Measurements from ENCODE around the gene MAD2L1.
A peak's percentile ranks its signal among the peaks of the same experiment; 100 is the strongest.
"Not testable (repeated sequence)": the region's sequence is repeated elsewhere in the genome, so short reads cannot be mapped to it uniquely, and the experiment has no call there.

Gene MAD2L1

DNA sequence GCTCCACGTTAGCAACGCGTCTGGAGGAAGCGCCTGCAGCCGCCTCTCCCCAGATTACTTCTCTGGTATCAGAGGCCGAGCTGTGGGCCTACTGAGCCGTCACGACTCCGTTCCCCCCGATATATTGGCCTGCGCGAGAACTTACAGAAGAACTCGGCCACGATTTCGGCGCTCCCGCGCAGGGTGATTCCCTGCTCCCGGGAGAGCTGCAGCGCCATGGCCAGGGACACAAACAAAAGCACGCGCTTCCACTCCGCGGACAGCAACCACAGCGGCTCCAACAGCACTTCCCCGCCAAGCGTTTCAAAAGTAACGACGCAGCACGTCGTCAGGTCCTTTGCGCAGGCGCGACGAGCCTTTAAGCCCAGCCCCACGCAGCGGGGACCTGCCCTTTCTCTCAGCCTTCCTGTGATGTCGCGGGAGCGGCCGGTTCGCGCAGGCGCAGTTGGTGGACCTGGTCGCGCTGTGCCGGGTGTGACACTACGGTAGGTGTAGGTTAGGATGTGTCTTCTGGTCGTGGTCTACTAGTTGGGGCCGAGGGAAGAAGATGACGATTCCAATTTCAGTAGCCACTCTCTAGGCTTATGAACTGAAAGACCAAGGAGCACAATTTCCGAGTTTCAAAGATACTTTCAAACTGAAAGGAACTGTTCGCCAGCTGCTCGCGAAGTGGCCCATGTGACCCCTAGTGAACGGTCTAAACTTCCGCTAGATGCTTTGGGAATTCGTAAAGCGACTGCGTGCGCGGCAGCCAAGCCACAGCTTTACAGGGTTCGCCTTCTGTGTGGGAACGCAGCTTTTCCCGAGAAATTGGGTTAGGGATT is at the start of gene MAD2L1:
Gene MAD2L1 (minus strand): TSS at position 332 of the 824 bp plus-strand sequence. CDS start 114 bp downstream, at position 218.
- peak; percentile 99 for DNase-seq (ENCODE audit: low spot score)

DNA sequence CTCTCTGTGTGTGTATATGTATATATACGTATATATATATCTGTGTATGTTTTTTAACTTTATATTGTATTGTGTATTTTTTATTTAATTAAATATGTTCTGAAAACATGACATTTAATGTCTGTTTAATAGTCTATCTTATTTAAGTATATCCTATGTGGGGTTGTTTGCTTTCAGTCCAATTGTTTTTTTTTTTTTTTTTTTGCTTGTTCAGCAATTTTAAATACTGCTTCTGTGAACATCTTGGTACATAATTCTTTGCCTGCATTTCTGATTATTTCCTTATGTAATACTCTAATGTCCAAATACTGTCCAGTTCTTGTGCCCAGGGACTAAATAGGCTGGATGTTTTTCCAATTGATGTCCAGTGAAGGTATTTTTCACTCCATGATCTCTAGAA is 45.1 kb upstream of the MAD2L1 start:
- DNase-seq (ENCODE audit: low spot score), result no peak

DNA sequence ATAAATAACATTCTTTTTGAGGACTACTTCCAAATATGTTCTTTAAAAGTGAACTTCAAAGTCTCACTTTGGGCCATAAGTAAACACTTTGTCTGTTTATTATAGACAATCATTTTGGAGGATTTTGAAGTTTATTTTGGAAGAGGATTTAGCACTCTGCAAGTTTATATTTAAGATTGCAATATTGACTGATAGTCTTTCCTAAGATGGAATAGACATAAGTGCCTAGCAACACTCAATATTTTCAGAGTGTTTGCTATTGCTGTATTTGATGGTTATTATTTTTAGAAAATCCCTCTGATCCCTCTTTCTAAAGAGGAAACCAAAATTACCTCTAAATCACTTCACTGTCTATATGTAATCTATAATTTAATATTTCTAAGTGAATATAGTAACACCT is 42.8 kb upstream of the MAD2L1 start:
- no peak for DNase-seq (ENCODE audit: low spot score)

DNA sequence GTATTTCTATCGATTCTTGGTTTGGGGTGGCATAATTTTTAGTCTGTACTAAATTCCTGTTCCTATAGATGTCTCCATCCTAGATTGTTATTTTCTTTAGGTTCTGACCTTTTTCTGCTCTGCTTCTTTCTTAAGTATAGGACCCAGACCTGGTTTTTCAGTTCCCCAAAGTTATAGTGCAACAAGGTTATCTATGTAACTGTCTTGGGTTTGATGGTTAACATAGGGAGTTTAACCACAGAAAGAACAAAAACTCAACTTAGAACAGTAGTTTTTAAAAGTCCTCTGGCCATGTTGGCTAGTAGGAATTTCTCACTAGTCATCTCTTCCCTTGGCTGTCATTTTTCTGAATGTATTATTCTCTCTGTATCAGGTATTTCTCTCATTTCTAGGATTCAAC is 38.8 kb upstream of the MAD2L1 start:
- DNase-seq (ENCODE audit: low spot score), result no peak

DNA sequence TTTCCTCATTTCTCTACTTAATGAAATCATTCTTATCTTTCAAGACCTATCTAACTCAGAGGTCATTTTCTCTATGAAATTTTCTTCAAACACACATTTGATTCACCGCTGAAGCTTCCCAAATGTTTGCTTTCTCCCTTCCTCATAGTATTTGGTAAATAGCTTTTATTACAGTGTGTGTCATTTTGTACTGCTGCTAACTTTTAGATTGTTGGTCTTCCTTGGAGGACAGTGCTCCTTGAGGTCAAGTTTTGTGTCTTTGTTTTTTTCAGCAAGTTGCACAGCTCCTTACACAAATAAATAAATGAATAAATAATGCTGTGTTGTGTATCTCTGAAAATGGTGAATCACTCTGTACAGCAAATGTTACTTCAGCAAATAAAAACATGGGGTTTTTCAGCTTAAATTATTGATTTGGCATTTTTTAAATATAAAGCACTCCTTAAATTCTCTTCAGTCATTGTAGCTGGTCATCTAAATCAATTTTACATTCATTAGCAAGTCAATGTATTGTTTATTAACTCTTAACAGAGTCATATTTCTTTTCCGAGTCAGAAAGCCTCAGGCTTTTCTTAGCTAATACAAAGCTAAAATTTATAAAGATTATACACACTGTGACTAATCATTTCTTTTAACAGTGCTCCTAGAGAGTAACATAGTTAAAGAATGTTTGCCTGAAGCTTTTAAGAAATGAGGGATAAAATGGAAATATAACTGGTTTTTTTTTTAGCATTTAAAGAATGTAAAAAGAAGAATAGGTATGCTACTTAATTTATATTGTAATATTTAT is 30.1 kb upstream of the MAD2L1 start:
- DNase-seq (ENCODE audit: low spot score), result no peak

DNA sequence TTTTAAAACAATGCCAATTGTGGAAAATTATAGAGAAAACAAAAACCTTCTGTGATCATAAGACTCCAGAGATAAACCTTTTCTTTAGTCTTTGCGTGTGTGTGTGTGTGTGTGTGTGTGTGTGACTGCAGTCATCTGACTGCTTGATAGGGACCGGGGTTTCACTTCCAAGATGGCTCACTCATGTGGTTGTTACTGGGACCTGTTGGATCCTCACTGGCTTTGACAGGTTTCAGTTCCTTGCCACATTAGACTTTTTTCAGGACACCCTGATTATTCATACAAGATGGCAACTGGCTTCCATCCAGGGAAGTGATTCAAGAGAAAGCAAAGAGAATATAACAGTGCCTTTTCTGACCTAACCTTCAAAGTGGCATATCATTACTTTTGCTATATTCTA is 21.9 kb upstream of the MAD2L1 start:
- no peak for DNase-seq (ENCODE audit: low spot score)

DNA sequence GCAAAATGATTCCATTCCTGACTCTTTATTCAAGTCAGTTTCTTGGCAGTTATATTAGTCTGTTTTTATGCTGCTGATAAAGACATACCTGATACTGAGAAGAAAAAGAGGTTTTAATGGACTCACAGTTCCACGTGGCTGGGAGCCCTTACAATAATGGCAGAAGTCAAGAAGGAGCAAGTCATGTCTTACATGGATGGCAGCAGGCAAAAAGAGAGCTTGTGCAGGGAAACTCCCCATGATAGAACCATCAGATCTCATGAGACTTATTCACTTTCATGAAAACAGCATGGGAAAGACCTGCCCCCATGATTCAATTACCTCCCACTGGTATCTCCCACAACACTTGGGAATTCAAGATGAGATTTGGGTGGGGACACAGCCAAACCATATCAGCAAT is 21.4 kb upstream of the MAD2L1 start:
- DNase-seq (ENCODE audit: low spot score), result not testable (repeated sequence)

DNA sequence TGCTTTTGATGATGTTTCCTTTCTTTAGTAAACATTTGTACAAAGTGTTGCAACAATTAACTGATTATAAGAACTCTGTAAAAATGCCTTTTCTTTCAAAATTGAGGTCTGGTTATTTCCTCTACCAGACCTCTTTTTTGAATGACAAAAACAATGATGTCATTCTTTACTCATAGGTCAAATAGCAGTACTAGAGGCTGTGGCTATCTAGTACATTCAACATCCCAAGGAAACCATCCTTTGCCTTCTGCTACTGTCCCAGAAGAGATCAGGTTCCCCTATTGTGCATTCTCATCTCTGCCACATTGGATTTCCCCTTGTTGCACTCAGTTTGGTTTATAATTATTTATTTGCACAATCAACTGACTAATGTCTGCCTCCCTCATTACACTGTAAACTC is 19.1 kb upstream of the MAD2L1 start:
- no peak for DNase-seq (ENCODE audit: low spot score)

DNA sequence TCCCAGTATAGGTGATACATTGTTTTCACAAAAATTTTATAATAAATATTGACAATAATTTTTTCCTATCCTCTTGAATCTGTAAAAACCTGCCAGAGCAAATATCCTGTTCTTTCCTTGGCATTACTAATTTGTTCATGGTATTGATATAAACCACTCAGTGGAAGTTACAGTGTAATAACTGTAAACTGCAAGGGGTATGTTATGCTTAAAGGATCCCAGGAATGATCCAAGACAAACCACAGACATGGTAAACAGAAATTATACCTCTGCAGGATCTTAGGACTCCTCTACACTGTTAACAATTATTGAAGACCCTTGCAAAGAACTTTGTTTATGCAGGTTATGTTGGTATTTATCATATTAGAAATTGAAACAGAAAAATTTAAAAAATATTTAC is 17.7 kb upstream of the MAD2L1 start:
- DNase-seq (ENCODE audit: low spot score), result no peak

DNA sequence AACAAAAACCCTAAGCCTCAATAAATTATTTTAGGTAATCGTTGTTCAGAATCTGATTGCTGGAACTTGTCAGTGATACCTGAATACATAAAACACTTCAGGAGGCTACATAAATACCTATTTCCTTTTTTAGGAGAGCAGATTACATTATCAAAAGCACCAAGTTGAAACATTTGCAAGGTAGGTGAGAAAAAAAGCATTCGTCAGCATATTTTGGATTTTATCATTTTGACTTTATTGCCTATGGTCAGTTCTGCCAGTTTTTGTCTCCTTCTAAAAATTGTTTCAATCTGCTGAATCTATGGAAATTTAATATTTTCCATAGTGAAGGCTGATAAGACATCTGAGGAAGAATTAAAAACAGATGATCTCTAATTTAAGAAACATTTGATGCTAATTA is 16.5 kb upstream of the MAD2L1 start:
- no peak for DNase-seq (ENCODE audit: low spot score)

DNA sequence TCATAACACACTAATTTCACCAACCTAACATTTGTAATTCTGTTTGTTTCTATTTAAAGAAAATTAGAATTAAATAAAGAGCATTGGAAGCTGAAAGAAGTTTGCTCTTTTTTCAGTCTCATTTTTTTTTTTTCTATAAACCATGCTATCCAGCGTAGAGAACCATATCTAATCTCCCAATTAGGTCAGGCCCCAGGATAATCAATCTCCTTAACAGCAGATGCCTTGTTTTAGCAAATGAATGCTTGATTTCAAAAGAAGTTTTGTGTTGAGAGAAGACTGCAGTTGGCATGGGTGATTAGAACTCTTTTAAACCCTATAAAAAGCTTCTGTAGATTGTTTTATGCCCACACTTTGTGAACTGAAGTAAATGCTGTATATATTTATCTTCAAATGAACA is 15.6 kb upstream of the MAD2L1 start:
- peak; percentile 52 for DNase-seq (ENCODE audit: low spot score)

DNA sequence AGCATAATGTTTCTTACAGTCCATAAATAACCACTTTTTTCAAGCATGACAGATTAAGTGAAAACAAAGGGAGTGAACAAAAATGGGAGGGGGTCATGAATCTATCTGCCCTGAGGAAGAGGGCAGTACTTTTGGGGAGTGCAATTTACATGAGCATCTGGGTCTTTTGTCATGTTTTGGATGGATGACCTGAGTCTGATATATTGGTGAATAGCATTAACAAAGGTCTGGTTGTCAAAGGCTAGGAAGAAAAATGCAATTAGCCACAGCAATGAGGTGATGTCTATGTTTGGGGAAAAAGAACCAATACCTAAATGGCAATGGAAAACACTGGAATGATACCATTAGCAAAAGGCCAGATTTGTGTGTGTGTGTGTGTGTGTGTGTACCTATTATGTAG is 15.1 kb upstream of the MAD2L1 start:
- DNase-seq (ENCODE audit: low spot score), result no peak

DNA sequence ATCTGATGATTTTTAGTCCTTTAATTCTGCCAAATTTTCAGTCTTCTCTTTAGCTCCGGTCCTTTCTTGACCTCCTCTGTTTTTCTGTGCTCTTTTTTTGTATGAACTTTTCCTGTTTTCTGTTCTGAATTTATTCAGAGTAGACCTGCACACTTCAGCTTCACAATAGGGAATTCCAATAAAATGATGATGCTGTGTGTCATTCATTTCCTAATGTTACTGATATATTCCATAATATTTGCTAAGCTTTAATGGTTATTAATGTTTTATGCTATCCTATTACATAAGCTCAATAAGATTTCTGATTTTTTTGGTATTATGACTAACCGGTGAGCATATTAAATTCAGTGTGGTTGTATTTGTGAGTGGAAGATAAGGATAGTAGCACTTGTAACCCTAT is 13.9 kb upstream of the MAD2L1 start:
- no peak for DNase-seq (ENCODE audit: low spot score)

DNA sequence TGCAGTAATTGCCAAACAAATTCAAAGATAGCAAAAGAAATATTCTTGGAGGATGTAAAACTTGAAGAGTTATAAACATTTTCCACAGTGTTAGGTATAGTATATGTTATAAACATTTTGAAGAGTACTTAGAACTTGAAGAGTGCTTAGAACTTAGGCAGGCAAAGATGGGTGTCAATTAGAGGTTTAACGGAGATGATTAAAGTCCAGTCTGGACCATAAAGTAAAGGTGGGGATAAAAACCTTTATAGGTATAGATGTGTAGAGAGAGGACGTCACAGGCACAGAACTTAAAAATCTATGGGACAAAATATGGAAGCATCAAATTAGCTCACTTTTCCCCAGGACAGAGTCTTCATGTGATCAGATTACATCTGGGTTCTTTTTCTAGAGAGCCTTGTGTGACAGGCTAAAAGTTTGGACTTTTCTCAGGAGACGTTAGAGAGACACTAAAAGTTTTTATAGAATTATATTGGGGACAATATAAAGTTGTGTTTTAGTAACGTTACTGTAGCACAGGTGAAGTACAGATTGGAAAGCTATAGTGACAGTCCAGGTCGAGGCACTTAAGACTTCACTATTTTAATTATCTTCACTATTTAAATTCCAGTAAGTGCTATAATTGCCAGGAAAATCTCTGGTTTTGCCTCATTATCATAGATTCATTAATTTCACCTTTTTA is 13.3 kb upstream of the MAD2L1 start:
- no peak for DNase-seq (ENCODE audit: low spot score)

DNA sequence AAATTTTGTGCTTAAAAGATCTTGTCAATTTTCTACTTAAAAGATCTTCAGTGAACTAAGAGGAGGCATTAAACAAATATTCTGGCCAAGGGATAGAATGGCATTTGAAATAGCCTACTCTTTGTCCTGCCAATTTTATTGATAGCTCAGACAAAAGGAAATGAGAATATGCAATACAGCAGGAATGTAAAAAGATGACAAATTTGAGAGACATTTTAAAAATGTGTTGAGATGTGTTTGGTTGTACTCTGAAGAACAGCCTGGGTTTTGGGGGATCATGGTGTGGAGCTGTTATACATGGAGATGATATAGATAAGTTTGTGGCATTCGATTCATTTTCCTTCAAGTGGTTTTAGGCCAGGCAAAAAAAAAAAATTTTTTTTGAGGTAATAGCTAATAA is 11.6 kb upstream of the MAD2L1 start:
- no peak for DNase-seq (ENCODE audit: low spot score)

DNA sequence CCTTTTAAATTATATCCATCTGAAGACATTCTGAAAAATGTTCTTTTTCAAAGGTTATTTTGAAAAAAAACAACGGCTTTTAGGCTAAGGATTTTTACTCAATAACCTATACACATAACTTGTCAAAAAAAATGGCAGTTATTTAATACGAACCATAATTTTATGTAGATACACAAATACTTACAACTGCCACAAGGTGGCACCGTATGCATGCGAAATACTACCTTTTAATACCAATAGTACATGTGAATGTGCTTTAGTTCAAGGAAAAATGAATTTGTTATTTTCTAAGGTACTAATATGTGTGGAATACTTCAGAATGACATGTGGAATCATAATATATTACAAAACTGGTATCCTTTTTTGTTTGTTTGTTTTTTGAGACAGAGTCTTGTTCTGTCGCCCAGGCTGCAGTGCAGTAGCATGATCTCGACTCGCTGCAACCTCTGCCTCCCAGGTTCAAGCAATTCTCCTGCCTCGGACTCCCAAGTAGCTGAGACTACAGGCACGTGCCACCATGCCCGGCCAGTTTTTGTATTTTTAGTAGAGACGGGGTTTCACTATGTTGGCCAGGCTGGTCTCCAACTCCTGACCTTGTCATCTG is 4.6 kb upstream of the MAD2L1 start:
- peak; percentile 86 for DNase-seq (ENCODE audit: low spot score)

DNA sequence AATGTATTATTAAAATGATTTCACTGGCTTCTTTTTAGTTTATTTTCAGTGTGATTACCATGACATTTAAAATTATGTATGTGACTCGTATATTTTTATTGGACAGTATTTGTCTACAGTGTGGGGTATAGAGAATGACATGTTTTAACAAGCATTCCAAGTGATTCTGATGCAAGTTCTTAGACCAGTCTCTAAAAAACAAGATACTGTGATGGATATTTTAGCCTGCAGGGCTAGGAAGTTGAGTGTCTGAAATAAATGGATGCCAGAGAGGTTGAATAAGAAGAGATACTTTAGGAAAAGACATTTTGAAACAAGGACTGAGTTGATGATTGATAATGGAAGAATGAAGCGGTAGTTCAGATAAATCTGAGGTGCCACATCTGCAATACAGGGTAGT is 3.5 kb upstream of the MAD2L1 start:
- DNase-seq (ENCODE audit: low spot score), result no peak

DNA sequence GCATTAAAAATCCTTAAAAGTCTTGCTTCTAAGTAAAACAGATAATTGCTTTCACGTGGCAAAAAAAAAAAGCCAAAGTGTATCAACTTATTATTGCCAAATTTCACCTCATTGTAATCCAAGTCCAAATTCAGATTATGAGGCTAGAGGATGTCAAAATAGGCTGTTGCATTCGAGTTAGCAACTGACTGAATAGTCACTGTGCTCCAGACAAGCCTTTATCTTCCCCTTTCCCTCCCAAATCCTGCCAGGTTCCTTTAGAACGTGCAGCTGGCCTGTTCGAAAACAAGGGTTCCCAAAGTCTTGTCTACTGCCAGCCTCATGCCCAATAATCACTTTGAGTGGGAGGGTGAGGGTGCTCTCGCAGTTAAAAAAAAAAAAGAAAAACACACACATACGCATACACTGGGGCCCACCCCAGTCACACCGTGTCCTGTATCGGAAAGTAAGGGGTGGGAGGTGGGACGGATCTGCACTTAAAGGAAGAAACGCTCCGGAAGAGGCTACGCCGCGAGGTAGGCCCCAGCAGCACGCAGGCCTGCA is 603 bp downstream of the MAD2L1 start:
- DNase-seq (ENCODE audit: low spot score), result no peak

DNA sequence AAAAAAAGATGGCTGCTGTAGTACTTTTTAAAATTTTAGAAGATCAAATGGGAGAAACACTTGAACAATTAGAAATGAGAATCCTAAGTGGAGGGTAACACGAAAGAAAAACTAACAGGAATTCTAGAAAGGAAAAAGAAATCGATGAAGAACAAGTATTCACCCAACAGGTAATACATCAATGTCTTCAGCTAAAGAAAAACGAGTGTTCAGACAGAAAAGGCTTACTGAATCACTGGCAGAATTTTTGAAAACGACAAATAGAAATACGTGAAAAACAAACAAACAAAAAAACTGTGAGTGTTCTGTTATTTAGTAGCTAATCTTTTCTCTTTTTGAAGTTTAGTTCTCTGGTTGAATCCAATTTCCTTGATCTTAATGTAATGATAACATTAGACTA is 1.8 kb downstream of the MAD2L1 start:
- no peak for DNase-seq (ENCODE audit: low spot score)

DNA sequence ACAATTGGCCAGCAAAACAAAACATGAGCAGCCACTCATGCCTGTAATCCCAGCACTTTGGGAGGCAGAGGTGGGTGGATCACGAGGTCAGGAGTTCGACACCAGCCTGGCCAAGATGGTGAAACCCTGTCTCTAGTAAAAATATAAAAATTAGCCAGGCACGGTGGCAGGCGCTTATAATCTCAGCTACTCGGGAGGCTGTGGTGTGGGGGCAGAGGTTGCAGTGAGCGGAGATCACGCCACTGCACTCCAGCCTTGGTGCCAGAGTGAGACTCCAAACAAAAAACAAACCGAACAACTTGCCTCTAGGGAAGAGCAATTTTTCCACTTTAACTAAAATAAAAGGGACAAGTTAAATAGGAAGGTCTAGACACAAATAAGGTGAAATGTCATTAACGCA is 2.9 kb downstream of the MAD2L1 start:
- not testable (repeated sequence) for DNase-seq (ENCODE audit: low spot score)

DNA sequence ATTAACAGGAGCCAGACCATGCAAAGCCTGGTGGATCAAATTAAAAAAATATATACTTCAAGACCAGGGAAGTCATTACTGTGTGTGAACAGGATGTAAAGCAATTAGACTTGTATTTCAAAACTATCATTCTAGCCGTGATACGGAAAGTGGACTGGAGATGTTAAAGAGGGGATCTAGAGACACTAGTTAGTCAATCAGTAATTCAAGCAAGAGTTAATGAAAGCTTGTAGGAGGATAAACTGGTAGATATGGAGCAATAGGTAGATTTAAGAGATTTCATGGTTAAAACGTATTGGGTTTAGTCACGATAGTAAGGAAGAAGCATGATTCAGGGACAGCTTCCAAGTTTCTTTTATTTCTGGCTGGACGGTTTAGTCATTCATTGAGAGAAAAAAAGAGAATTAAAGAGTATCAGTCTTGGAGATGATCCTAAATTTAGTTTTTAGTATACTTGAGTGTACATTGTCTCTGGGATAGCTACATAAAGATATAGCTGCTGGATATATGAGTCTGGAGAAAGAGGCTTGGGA is 3.9 kb downstream of the MAD2L1 start:
- DNase-seq (ENCODE audit: low spot score), result no peak

DNA sequence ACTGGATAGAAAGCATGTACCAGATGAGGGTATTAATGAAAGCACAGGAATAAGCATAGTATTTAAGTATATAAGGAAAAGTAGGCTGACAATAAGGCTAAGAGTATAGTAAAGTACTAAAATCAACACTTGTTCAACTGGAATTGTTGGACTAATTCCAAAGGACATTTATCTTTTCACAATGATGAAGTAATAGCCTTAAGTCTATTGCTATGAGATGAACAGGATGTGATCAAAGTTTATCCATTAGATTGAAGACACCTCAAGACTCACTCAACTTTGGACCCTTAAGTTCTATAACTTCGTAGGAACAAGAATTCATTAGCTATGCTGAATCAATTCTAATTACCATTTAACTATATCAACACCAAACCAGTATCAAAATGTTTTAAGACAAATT is 7.6 kb downstream of the MAD2L1 start:
- no peak for DNase-seq (ENCODE audit: low spot score)

Data from pons (tissue), 1 donor.